GM13976 (cell line): ENCODE results near the gene AFF2.

Source experiments
- DNase-seq: peaks from one replicate; pipeline ENCODE4 v3.0.0; 2012; ENCODE audit warnings: low spot score
- in situ Hi-C: fragments of 300-500 bp; cut with MboI; formaldehyde crosslinking; loops from one replicate; pipeline ENCODE4 v1.12.0; 2022; ENCODE audit warnings: low sequenced_read_pairs, mixed read lengths, inconsistent platforms; ENCODE audit not compliant: unreplicated experiment
- TF ChIP-seq, protein P1 (sequence below): IDR thresholded peaks from 2 replicates; pipeline ENCODE4 v1.5.1; 2012; ENCODE audit warnings: borderline replicate concordance, mild to moderate bottlenecking; ENCODE audit not compliant: insufficient read depth; ENCODE audit errors: extremely low read depth, missing control alignments, control extremely low read depth

Gene AFF2

GRCh38 chrX:148593146-148593545, 92.7 kb downstream of the AFF2 start:
- no peak for DNase-seq
- in situ Hi-C loops = no loop called here
- TF ChIP-seq, protein P1, sequence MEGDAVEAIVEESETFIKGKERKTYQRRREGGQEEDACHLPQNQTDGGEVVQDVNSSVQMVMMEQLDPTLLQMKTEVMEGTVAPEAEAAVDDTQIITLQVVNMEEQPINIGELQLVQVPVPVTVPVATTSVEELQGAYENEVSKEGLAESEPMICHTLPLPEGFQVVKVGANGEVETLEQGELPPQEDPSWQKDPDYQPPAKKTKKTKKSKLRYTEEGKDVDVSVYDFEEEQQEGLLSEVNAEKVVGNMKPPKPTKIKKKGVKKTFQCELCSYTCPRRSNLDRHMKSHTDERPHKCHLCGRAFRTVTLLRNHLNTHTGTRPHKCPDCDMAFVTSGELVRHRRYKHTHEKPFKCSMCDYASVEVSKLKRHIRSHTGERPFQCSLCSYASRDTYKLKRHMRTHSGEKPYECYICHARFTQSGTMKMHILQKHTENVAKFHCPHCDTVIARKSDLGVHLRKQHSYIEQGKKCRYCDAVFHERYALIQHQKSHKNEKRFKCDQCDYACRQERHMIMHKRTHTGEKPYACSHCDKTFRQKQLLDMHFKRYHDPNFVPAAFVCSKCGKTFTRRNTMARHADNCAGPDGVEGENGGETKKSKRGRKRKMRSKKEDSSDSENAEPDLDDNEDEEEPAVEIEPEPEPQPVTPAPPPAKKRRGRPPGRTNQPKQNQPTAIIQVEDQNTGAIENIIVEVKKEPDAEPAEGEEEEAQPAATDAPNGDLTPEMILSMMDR = no peak

GRCh38 chrX:148593987-148594386, 93.6 kb downstream of the AFF2 start:
- in situ Hi-C loops = no loop called here
- no peak for DNase-seq
- TF ChIP-seq, protein P1 = no peak

GRCh38 chrX:148599404-148599803, 99.0 kb downstream of the AFF2 start:
- DNase-seq = no peak
- in situ Hi-C loops = no loop called here

DNA sequence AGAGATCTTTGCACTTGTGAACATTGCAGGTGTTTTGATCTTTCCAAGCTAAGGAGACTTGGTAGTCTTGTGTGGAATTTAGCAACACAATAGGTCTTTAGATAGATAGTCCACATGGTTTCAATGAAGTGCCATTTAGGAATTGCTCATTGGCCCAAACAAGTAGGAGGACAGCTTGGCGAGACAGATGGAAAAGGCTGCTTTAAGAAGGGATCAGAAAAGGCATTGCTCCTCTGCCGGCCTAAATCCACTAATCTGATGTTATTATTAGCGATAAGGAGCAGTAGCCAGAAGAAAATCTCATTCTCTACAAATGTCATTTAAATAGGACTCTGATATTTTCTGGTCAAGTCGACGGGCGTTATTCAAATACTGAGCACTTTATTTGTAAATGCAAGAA, 99.7 kb downstream of the AFF2 start:
- DNase-seq = no peak
- TF ChIP-seq, protein P1 = no peak

More at GRCh38 chrX:148599404-148599803, 99.0 kb downstream of the AFF2 start:
- TF ChIP-seq, protein P1 = no peak

GRCh38 chrX:148600581-148600980, 100.2 kb downstream of the AFF2 start:
- no peak for DNase-seq
- in situ Hi-C loops = no loop called here
- TF ChIP-seq, protein P1 = no peak

More for the DNA sequence above, 99.7 kb downstream of the AFF2 start:
- in situ Hi-C loops = no loop called here

GRCh38 chrX:148601034-148601433, 100.6 kb downstream of the AFF2 start:
- TF ChIP-seq, protein P1 = no peak
- DNase-seq = no peak
- in situ Hi-C loops = no loop called here

DNA sequence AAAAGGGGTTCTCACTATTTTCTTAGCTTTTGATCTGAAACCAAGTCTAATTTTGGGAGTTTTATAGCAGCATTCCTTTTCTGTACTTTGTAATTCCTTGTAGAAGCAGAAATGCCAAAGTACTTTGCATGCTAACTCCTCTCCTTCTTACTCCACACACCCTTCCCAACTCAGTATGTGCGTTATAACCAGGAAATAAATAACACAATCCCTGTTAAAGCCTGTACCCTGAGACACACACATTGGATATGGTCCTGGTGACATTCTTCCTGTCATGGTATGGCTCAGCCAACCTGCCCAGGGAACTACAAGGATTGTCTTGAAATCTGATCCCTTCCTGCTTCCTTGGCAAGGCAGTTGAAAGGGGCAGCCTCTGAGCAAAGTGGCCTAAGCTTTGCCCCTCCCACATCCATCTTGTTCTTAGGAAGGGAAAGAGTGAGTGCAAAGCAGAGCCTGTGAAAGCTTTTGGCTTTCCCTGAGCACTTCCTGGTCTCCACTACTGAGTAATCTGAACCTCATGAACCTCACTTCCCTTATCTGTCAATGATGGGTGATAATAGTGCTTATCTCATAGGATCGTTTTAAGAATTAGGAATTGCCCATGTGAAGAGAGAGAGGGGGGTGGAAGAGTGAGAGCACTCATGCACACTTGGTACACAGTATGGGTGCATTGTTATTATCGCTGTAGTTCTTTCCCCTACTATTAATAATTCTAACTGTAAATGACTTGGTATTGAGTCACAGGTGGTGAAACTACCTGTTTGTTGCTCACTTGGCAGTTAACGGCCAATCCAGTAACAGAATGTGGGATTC, 109.3 kb downstream of the AFF2 start:
- no peak for DNase-seq
- TF ChIP-seq, protein P1 = no peak
- in situ Hi-C loops = no loop called here
